Nephron (organoid): Measurements from ENCODE around the gene NCOR2.

Experiments used
- H3K27ac Mint-ChIP-seq, 3 experiments: 2 replicates each; pipeline ENCODE4 v1.8.0; 2020; ENCODE audit warnings: mixed read lengths in 3 of 3, mild to moderate bottlenecking in 2 of 3, moderate library complexity in 1 of 3
- H3K27me3 Mint-ChIP-seq: 2 replicates; pipeline ENCODE4 v1.8.0; 2021; ENCODE audit warnings: low read depth, mild to moderate bottlenecking, moderate library complexity, mixed read lengths
- H3K36me3 Mint-ChIP-seq: 2 replicates; pipeline ENCODE4 v1.8.0; 2020; ENCODE audit warnings: low read depth, mixed read lengths
- H3K4me1 Mint-ChIP-seq: 2 replicates; pipeline ENCODE4 v1.8.0; 2020; ENCODE audit warnings: mixed read lengths
- H3K4me3 Mint-ChIP-seq, 3 experiments: 2 replicates each; pipeline ENCODE4 v1.8.0; 2020; ENCODE audit warnings: mild to moderate bottlenecking in 3 of 3, mixed read lengths in 3 of 3, moderate library complexity in 2 of 3
- H3K9me3 Mint-ChIP-seq: 2 replicates; pipeline ENCODE4 v1.8.0; 2020; ENCODE audit warnings: mixed read lengths
- TF ChIP-seq, protein P1 (sequence below), 3 experiments: fragments of 200-600 bp; sonication (generic); IDR thresholded peaks; one replicate each; pipeline ENCODE4 v1.5.0; 2021; ENCODE audit warnings: antibody characterized with exemption in 3 of 3; ENCODE audit not compliant: unreplicated experiment in 3 of 3

NCOR2 gene

DNA sequence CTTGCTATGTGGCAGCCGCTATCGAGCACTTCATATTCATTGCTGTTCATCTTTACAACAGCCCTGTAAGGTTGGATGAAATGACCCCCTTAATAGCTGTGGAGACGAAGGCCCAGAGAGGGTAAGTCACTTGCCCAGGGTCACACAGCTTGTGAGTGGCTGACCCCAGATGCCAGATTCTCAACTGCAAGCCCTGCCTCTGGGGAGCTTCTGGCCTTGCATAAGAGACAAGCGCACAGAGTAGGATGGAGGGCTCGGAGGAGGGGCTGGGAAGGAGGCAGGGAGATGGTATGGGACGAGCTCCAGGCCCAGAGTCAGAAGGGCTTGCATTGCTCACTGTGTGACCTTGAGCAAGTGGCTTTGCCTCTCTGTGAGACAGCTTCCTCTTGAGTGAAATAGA is 27.4 kb upstream of the NCOR2 start:
- H3K4me1 Mint-ChIP-seq = peaks cover 9% of the 10 kb centered on the region
- H3K27ac Mint-ChIP-seq = no peak overlapping the region
- H3K36me3 Mint-ChIP-seq = peaks cover 6% of the 10 kb centered on the region
- H3K4me3 Mint-ChIP-seq = no peak overlapping the region
- peaks cover 18% of the 10 kb centered on the region for H3K9me3 Mint-ChIP-seq
- TF ChIP-seq, protein P1, sequence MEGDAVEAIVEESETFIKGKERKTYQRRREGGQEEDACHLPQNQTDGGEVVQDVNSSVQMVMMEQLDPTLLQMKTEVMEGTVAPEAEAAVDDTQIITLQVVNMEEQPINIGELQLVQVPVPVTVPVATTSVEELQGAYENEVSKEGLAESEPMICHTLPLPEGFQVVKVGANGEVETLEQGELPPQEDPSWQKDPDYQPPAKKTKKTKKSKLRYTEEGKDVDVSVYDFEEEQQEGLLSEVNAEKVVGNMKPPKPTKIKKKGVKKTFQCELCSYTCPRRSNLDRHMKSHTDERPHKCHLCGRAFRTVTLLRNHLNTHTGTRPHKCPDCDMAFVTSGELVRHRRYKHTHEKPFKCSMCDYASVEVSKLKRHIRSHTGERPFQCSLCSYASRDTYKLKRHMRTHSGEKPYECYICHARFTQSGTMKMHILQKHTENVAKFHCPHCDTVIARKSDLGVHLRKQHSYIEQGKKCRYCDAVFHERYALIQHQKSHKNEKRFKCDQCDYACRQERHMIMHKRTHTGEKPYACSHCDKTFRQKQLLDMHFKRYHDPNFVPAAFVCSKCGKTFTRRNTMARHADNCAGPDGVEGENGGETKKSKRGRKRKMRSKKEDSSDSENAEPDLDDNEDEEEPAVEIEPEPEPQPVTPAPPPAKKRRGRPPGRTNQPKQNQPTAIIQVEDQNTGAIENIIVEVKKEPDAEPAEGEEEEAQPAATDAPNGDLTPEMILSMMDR (IDR thresholded peaks at IDR 0.05; ENCODE audit: unreplicated experiment in 3 of 3) = no peak
- peaks cover 36% of the 10 kb centered on the region for H3K27me3 Mint-ChIP-seq

DNA sequence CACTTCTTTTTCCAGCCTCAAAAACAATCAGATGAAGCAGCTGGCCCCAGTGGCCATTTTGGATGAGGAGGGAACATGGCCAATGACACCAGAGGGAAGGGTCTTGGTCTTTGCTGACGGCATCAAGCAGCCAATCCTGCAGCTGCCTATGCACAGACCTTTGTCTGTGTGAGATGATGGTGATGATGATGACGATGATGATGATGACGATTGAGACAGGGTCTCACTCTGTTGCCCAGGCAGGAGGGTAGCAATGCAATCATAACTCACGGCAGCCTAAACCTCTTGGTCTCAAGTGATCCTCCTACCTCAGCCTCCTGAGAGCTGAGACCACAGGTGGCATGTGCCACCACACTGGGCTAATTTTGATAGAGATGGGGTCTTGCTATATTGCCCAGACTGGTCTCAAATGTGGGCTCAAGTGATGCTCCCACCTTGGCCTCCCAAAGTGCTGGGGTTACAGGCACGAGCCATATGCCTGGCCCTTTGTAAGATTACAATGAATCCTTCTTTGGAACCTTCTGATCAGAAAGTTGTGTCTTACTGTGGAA is 26.5 kb upstream of the NCOR2 start:
- Mint-ChIP-seq H3K27ac (no peak overlapping the region), H3K4me3 (no peak overlapping the region), H3K27me3 (peaks cover 32% of the 10 kb centered on the region), H3K4me1 (peaks cover 14% of the 10 kb centered on the region), H3K9me3 (peaks cover 12% of the 10 kb centered on the region), H3K36me3 (peaks cover 6% of the 10 kb centered on the region)
- TF ChIP-seq, protein P1 (IDR thresholded peaks at IDR 0.05; ENCODE audit: unreplicated experiment in 3 of 3) = no peak

DNA sequence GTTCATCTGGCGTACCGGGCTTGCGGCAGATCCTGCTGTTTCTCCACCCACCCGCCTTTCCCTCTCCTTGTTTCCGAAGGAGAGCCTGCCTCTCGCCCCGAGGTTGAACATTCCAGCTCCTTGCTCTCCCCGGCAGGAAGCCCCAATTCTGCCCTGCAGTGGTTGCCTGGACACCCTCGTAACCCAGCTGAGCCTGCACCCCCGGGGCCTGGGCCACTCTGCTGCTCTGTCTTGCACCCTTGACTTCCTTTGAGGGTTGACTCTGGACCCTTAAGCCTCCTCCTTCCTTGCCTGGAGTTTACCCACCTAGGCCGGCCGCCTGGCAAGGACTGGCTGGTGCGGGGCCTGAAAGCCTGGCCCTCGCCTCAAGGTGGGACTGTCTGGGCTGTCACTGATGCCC is 25.8 kb upstream of the NCOR2 start:
- Mint-ChIP-seq H3K4me3 (no peak overlapping the region), H3K9me3 (peaks cover 12% of the 10 kb centered on the region), H3K27me3 (peaks cover 29% of the 10 kb centered on the region), H3K27ac (no peak overlapping the region), H3K36me3 (peaks cover 6% of the 10 kb centered on the region), H3K4me1 (peaks cover 19% of the 10 kb centered on the region)
- TF ChIP-seq, protein P1 (IDR thresholded peaks at IDR 0.05; ENCODE audit: unreplicated experiment in 3 of 3) = no peak

DNA sequence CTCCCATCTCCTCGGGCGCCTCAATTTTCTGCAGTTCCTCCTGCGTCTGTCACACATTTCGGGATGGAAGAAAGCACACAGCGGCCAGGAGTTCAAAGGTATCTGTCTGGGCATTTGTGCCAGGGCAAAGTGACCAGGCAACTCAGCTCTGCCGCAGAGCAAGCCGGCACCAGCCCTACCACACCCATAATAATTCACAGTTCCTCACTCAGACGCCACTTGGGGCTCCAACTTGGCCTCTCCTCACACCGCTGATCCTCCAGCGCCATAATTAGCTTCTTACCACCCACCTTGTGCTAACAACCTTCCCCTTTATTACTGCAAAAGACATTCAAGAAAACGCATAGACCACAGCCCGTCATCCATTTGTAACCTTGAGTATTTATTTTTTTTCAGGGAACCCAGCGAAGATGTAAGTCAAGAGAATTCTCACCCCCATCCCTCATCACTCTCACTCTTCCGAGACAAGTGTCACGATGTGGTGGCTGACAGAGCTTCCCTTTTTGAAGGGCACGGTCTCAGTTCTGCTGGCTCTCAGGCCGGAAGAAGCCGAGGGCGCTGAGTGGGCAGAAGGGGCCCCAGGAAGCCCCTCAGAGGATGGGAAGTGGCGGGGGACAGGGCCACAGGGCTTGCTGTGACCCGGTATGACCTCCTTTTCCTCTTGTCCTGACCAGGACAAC is 25.2 kb upstream of the NCOR2 start:
- H3K9me3 Mint-ChIP-seq = peaks cover 12% of the 10 kb centered on the region
- H3K36me3 Mint-ChIP-seq = peaks cover 6% of the 10 kb centered on the region
- H3K4me3 Mint-ChIP-seq = no peak overlapping the region
- peak overlapping the region in 2 of 3 experiments; percentile 14 to 17 for H3K27ac Mint-ChIP-seq
- H3K4me1 Mint-ChIP-seq = peaks cover 24% of the 10 kb centered on the region
- TF ChIP-seq, protein P1 (IDR thresholded peaks at IDR 0.05; ENCODE audit: unreplicated experiment in 3 of 3) = no peak
- H3K27me3 Mint-ChIP-seq = peaks cover 28% of the 10 kb centered on the region

DNA sequence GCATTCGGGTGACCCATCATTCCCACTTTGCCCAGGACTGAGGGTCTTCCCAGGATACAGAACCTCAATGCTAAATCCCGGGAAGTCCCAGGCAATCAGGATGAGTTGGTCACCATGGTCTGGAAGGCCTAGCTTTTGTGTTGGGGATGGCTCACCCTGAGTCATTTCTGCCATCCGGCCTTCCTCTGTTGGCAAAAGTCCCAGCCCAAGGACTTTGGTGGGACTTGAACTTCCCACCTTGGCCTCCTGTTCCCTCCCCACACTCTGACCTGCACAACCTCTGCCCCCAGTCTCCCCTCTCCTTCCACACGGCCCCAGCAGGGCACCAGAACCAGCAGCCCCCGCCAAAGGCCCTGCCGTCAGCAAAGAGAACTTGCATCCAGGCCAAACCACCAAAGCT is 24.6 kb upstream of the NCOR2 start:
- no peak overlapping the region for H3K4me3 Mint-ChIP-seq
- H3K27me3 Mint-ChIP-seq = peaks cover 22% of the 10 kb centered on the region
- H3K27ac Mint-ChIP-seq = peak overlapping the region in 1 of 3 experiments; percentile 14

More for the DNA sequence above, 24.6 kb upstream of the NCOR2 start:
- Mint-ChIP-seq H3K36me3 (peaks cover 6% of the 10 kb centered on the region), H3K4me1 (peaks cover 27% of the 10 kb centered on the region), H3K9me3 (peaks cover 12% of the 10 kb centered on the region)
- TF ChIP-seq, protein P1 (IDR thresholded peaks at IDR 0.05; ENCODE audit: unreplicated experiment in 3 of 3) = no peak
